WTC11 (cell line): Measurements from ENCODE around the gene ARMH4.

Experiments used
- AR ChIP-seq: fragments of 250-450 bp; sonication (Bioruptor Pico); IDR thresholded peaks from 2 replicates; pipeline ENCODE4 v1.9.0; 2021; ENCODE audit warnings: mild to moderate bottlenecking
- ATF3 ChIP-seq: sonication (generic); formaldehyde crosslinking; conservative IDR thresholded peaks from 2 replicates; pipeline ENCODE4 v1.8.1; 2022; ENCODE audit warnings: mild to moderate bottlenecking, missing genetic modification reagents
- CTCF ChIP-seq: fragments of 200-600 bp; IDR thresholded peaks from 2 replicates; pipeline ENCODE4 v1.8.0; 2022; ENCODE audit warnings: antibody characterized with exemption
- ELF4 ChIP-seq: sonication (generic); formaldehyde crosslinking; IDR thresholded peaks from 2 replicates; pipeline ENCODE4 v1.8.1; 2022; ENCODE audit warnings: low read depth, mild to moderate bottlenecking, moderate library complexity, missing genetic modification reagents
- ETV6 ChIP-seq: sonication (generic); formaldehyde crosslinking; IDR thresholded peaks from 2 replicates; pipeline ENCODE4 v1.8.1; 2022; ENCODE audit warnings: mild to moderate bottlenecking, missing genetic modification reagents
- FOXJ3 ChIP-seq: sonication (generic); formaldehyde crosslinking; IDR thresholded peaks from 2 replicates; pipeline ENCODE4 v1.9.0; 2021; ENCODE audit warnings: missing genetic modification reagents, mild to moderate bottlenecking, borderline replicate concordance
- FOXP4 ChIP-seq: sonication (generic); formaldehyde crosslinking; IDR thresholded peaks from 2 replicates; pipeline ENCODE4 v1.8.0; 2022; ENCODE audit warnings: mild to moderate bottlenecking, missing genetic modification reagents
- MYBL2 ChIP-seq: sonication (generic); formaldehyde crosslinking; IDR thresholded peaks from 2 replicates; pipeline ENCODE4 v1.8.1; 2023; ENCODE audit warnings: mild to moderate bottlenecking, moderate library complexity, missing genetic modification reagents
- SP1 ChIP-seq: sonication (generic); formaldehyde crosslinking; conservative IDR thresholded peaks from 2 replicates; pipeline ENCODE4 v1.8.1; 2022; ENCODE audit warnings: missing genetic modification reagents
- USF2 ChIP-seq: sonication (generic); formaldehyde crosslinking; IDR thresholded peaks from 2 replicates; pipeline ENCODE4 v1.8.1; 2023; ENCODE audit warnings: mild to moderate bottlenecking, missing genetic modification reagents, moderate library complexity
- ZBTB21 ChIP-seq: sonication (generic); formaldehyde crosslinking; IDR thresholded peaks from 2 replicates; pipeline ENCODE4 v1.8.1; 2023; ENCODE audit warnings: mild to moderate bottlenecking, missing genetic modification reagents, borderline replicate concordance
- ZMAT4 ChIP-seq: fragments of 250-450 bp; sonication (Bioruptor Pico); IDR thresholded peaks from 2 replicates; pipeline ENCODE4 v1.9.0; 2021; ENCODE audit warnings: mild to moderate bottlenecking

- TF ChIP-seq CTCF (no peak), USF2 (no peak), ELF4 (CRISPR knock-in tag) (no peak), ATF3 (CRISPR knock-in tag) (no peak), ZMAT4 (CRISPR knock-in tag) (no peak), MYBL2 (no peak), AR (CRISPR knock-in tag) (no peak), FOXJ3 (CRISPR knock-in tag) (no peak), ETV6 (CRISPR knock-in tag) (no peak), ZBTB21 (no peak), SP1 (CRISPR knock-in tag) (no peak), FOXP4 (CRISPR knock-in tag) (no peak)
Measured at GRCh38 chr14:58131386-58131785, 20.6 kb downstream of the ARMH4 start.
